Measurements from ENCODE around the gene HCK.
A peak's percentile ranks its signal among the peaks of the same experiment; 100 is the strongest.
"Not testable (repeated sequence)": the region's sequence is repeated elsewhere in the genome, so short reads cannot be mapped to it uniquely, and the experiment has no call there.

HCK gene

DNA sequence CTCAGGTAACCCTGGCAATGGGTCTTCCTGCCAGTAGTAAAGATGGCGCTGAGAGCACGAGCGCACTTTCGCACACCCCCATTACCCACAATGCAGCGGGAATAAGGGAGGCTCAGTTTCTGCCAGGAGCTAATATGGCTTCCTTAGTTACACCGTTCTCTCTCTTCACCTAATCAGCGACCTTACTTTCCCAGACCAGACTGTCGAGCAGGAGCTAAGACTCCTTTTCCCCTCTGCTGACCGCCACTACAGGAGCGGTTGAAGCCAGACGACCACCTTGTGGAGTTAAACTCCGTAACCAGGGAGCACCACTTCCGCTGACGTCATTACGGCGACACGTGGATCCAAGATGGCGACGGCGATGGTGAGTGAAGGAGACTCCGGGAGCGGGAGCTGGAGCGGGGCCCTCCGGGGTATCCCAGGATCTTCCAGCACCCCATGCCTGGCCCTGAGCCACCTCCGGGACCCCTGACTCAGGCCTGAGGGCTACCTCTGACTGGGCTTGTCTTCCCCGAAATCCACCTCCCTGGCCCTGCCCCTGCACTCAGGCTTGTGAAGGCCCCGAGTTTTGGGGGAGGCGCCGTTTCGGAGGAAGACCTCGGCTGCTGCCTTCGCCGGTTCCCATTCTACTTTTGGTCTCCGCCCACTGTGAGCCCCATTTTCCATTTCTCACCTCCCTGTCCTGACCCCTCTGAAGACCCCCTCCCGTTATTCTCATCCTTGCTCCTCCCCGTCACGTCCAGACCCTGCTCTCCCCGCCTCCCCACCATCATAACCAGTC, 57.5 kb downstream of the HCK start, which contains the start of gene TM9SF4:
Gene TM9SF4 (plus strand): TSS at position 323 of the 781 bp plus-strand sequence. CDS start 27 bp downstream, at position 350.
- DNase-seq, result peak; percentile 82

DNA sequence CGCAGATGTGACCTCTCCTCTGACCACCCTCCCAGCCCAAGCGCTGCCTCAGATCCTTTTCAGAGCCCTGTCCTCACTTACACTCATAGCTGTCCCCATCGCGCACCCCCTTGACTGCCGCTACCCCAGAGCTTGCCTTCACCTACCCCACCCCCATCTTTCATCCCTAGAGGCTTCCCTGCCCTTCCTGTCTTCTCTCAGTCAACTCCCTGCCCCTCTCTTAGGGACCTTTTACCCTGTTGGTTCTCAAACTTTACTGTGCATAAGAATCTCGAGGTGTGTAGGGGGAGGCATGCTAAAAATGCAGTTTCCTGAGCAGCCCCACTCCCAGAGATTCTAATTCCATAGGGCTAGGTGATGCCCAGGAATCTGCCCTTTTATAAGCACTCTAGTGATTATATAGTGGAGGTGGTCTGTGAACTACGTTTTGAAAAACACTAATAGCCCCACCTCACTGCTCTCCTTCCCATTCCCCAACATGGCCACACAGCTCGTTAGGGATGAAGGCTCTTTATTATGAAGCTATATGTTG, 58.2 kb downstream of the HCK start:
- no peak for DNase-seq

DNA sequence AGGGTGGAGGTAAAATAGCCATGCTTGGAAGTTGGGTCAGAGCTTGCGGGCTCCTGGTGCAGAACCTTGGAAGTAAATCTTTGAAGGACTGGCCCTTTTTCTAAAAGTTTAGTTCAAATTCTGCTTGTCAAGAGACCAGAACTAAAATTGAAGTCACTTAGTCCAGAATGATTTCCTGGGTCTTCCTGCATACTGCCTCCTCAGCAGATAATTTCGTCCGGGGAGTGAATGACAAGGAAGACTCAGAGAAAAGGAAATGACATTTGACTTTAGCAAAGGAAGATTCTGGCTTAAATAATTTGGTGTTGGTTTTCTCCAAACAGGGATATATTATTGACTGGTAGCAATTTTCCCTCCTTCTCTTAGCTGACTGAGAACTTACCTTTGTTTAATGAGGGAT, 58.7 kb downstream of the HCK start:
- no peak for DNase-seq

DNA sequence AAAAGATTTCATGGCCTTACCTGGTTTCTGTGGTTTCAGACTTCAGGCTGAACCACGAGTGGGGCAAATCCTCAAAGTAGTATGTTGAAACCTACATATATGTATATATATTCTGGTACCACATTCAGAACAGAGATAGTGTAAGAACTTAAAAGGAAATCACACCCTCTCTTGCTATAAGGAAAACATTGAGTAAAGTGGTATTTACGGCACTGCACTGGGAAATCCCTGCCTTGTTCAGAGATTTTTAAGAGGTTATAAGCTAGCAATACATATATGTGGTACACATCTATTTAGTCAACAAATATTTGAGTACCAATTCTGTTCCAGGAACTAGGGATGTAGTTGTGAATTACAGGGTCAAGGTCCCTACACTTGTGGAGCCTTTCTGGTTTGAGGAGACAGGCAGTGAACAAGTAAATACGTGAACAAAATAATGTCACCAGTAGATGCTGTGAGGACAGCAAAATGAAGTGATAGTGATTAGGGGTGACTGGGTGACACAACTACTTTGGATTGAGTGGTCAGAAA, 59.2 kb downstream of the HCK start:
- DNase-seq, result no peak

DNA sequence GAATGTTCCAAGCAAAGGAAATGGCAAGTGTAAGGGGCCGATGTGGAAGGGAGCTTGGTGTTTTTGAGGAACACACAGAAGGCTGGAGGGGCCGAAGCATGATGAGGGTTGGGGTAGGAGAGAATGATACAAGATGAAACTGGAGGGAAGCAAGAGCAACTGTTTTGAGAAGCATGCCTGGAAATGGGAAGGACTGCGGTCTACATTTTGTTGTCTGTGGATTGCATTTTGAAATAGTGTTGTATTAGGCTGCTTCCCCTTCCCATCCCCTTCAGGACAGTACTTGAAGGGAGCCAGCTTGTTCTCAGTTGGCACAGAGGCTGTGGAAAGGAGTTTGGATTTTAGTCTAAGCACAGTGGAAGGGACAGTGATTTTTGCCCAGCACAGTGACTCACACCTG, 59.7 kb downstream of the HCK start:
- no peak for DNase-seq

DNA sequence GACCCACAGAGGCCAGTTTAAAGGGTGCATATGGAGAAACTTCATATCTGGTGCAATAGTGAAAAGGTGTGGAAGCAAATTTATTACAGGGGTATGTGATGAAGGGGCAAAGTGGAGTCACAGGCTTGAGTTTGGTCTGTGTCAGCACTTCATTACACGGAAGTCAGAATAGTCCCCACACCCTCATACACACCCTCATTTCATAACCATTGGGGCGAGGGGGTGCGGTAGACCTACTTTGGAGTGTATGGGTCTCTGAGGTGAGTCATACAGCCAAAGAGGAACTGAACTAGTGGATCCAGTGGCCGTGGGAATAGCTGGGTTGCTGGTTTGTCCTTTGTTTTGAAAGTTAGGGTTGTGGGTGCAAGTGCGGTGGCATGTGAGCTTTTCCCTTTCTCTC, 60.8 kb downstream of the HCK start:
- no peak for DNase-seq

DNA sequence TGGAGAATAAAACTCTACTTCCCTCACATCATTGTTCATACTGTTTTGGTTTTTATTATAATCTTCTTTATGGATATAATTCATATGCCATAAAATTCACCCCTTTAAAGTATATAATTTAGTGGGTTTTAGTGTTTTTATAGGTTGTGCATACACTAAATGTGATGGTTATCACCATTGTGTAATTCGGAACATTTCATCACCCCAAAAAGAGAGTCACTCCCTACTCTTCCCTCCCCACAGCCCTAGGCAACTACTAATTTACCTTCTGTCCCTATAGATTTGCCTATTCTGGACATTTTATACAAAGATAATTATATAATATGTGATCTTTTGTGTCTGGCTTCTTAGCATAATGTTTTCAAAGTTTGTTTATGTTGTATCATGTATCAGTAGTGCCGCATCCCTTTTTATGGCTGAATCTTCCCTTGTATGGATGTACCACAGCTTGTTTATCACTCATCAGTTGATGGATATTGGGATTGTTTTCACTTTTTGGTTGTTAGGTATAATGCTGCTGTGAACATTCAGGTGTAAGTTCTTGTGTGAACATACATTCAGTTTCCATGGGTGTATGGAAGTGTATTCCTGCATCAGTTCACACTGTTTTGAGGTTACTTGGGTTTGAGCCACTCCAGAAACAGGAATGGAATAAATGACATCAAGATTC, 61.7 kb downstream of the HCK start:
- DNase-seq, result no peak

DNA sequence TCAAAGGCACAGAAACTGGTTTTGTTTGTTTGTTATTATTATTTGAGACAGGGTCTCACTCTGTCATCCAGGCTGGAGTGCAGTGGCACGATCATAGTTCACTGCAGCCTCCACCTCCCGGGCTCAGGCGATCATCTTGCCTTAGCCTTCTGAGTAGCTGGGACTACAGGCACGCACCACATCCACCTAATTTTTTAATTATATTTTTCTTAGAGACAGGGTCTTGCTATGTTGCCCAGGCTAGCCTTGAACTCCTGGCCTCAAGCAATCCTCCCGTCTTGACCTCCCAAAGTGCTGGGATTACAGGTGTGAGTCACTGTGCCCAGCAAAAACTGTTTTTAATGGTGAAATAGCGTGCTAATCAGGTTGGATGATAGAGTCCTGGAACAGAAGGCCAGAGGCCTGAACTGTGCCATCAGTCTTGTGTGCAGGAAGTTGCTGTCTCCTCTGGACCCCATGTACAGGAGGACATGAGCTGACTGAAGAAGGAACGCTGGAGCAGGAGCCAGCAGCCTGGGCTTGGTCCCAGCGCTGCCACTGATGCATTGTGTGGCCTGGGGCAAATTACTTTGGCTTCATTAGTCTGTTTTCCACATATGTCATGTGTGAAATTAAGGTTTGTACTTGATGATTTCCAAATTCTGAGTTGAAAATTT, 62.4 kb downstream of the HCK start:
- DNase-seq, result no peak

DNA sequence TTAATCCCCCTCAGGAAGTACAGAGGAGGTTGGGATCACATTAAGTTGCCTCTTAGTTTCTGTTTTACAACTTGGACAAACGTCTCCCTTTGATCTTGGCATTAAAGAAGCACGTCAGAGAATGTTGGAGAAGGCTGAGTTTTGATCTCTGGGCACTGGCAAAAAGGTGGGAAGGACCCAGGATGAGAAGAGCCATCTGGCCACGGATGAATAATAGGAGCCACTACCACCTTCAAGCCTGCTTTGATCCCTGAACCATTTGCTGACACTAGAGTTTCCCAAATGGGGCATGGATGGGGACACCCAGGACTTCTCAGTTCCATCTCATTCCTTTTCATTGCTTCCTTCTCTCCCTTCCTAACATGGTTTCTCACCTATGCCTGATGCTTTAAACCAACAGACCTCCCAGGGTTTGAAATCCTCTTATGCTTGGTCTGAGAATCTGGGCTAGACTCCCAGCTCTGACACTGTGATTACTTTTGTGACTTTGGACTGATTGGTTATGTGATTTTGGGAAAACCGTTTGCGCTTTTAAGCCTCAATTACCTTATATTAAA, 63.2 kb downstream of the HCK start:
- no peak for DNase-seq

DNA sequence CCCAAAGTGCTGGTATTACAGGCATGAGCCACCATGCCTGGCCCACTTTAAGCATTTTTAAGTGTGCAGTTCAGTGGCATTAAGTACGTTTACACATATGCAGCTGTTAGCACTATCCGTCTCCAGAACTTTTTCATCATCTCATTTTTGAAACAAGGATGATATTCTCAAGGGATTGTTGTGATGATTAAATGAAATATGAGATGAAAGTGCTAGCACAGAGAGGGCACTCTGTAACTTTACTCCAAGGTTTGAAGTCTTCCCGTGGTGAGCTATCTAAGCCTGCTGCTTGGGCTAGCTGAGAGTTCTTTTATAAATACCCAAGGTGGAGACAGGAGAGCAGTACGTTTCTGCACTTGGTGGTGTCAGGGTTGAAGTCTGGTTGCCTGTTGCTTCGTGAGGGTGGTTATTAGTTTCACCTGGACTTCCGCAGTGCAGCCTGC, 64.1 kb downstream of the HCK start:
- no peak for DNase-seq

DNA sequence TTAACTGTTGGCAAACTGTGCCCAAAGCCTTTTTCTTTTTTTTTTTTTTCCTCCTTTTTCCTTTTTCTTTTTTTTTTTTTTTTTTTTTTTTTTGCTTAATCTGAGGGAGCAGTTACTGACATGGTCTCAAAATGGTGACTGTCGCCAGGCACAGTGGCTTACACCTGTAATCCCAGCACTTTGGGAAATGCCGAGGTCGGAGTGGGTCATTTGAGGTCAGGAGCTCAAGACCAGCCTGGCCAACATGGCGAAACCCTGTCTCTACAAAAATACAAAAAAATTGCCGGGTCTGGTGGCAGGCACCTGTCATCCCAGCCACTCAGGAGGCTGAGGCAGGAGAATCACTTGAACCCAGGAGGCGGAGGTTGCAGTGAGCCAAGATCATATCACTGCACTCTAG, 64.8 kb downstream of the HCK start:
- DNase-seq, result not testable (repeated sequence)

DNA sequence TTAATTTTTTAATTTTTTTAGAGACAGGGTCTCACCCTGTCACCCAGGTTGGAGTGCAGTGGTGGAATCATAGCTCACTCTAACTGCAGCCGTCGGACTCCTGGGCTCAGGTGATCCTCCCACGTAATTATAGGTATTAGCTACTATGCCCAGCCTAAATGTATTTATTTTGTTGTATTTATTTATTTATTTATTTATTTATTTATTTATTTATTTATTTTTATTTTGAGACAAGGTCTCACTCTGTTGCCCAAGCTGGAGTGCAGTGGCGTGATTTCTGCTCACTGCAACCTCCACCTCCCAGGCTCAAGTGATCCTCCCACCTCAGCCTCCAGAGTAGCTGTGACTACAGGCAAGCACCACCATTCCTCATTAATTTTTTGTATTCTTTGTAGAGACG, 66.4 kb downstream of the HCK start:
- DNase-seq, result not testable (repeated sequence)

DNA sequence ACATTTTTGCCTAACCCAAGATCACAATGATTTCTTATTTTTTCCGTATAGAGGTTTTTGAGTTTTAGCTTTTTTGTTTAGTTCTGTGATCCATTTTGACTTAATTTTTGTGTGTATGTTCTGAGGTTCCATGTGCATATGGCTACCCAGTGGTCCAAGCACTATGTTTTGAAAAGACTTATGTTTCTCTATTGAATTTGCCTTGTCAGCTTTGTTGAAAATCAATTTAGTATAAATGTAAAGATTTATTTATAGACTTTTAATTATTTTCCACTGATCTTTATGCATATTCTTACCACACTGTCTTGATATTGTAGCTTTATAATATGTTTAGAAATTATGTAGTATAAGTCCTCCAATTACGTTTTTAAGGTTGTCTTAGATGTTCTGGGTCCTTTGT, 67.7 kb downstream of the HCK start:
- DNase-seq, result no peak

DNA sequence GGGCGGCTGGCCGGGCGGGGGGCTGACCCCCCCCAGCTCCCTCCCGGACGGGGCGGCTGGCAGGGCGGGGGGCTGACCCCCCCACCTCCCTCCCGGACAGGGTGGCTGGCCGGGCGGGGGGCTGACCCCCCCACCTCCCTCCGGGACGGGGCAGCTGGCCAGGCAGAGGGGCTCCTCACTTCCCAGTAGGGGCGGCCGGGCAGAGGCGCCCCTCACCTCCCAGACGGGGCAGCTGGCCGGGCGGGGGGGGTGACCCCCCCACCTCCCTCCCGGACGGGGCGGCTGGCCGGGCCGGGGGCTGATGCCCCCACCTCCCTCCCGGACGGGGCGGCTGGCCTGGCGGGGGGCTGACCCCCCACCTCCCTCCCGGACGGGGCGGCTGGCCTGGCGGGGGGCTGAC, 69.9 kb downstream of the HCK start:
- not testable (repeated sequence) for DNase-seq

DNA sequence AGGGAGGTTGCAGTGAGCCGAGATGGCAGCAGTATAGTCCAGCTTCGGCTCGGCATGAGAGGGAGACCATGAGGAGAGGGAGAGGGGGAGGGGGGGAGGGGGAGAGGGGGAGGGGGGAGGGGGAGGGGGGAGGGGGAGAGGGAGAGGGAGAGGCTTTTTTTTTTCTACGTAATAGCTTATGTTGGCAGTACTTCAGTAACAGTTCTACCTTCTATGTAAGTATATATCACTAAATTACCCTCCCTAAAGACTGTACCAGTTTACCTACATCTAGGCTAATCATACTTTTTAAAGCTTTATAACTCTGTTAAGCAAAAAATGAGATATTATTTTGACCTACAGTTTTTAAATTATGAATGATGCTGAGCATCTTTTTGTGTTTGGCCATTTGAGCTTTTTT, 71.0 kb downstream of the HCK start:
- DNase-seq, result no peak

DNA sequence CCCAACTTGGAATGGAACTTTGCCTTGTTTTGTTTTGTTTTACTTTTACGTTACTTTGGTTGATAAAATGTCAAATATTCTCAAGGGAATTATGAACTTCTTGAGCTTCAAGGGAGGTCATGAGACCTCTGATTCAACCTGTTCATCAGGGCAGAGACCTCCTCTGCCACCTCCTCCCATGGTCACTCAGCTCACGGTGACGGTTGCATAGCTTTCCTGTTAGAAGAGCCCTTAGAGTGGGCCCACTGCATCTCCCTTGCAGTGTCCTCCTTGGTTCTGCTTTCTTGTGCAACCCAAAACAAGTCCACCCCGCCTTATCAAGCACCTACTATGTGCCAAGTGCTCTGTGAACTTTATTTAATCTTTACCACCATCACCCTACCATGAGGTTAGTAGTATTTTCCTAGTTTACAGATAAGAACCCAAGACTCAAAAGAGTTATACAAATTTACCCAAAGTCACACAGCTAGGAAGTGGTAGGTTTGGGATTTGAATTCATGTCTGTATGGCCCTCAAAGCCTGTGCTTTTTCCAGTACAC, 72.9 kb downstream of the HCK start:
- DNase-seq, result no peak

DNA sequence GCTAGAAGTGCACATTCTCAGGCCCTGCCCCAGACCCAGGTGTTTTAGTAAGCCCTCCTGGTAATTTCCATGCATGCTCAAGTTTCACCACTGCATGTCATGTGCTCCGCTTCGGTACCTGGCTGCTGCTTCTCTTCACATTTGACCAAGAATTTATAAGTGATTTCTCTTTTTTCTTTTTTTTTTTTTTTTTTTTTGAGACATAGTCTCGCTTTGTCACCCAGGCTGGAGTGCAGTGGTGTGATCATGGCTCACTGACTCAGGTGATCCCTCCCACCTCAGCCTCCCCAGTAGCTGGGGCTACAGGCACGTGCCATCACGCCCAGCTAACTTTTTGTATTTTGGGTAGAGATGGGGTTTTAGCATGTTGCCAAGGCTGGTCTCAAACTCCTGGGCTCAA, 73.5 kb downstream of the HCK start:
- no peak for DNase-seq

DNA sequence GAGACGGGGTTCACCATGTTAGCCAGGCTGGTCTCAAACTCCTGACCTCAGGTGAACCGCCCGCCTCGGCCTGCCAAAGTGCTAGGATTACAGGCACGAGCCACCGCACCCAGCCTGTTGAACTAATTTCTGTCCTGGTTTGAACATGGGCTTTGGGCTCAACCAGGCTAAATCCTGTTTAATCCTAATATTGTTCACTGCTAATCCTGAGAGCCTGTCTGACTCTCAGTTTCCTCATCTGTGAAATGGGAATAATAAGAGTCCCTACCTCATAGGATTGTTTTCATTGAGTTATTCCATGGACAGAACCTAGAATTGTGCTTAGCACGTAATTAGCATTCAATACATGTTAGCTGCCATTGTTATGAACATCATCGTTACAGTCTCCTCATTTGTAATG, 74.9 kb downstream of the HCK start:
- DNase-seq, result no peak

DNA sequence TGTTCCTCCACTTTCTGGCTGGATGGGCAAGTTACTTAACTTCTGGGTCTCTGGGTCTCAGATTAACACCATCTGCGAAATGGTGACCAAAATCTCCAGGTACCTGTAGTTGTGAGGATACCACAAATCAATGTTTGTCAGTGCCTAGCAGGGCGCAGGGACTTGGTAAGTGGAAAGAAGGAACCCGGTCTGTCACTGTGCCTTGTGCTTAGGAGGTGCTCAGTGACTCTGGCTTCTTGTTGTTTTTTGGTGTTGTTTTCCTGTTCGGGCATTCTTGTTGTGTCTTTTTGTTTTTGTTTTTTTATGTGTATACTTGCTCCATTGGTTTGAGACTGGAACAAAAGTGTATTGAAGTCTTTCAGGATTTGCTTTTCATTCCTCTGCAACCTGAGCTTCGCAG, 75.3 kb downstream of the HCK start:
- no peak for DNase-seq

DNA sequence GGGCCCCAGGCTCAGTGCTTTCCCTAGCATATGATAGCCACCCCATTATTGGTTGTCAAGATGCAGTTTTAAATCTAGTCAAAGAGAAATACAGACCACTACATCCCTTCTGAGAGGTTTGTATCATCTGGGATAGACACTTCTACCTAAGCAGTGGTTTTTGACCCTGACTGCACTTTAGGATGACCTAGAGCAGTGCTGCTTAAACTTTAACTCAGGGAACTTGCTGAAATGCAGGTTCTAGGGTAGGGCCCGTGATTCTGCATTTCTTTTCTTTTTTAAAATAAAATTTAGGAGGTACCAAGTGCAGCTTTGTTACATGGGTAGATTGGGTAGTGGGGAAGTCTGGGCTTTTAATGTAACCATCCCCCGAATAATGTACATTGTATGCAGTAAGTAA, 76.1 kb downstream of the HCK start:
- no peak for DNase-seq

DNA sequence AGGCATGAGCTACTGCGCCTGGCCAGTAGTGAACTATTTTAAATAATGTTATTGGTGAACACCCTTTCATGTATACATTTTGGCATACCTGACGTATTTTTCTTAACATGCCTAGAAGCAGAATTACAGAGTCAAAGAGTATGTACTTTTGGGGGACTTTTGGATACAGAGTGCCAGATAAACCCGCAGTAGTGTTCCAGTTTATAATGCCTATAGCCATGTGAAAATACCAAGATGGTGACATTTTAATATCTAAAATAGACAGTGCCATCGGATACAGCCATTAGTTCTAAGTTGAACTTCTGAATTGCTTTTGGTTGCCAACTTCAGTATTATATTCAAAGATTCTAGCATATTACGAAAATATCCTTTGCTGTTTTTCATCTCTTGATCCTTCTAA, 77.8 kb downstream of the HCK start:
- DNase-seq, result no peak

DNA sequence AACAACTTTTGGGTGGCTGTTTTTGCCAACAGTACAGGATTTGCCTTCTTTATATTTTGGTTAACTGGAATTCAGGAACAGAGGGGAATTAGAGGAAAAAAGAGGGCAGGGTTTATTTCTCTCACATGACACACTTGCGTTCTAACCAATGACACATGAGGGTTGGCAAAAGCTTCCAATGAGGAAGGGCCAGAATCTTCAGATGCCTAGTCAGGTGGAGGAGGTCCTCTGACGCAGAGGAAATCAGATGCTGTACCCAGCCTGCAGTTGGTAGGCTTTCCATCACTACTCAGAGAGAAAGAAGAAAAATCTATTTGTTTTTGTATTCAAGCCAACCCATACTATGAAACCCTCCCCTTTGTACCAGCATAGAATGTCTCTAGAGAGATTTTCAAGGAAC, 78.3 kb downstream of the HCK start:
- DNase-seq, result no peak

DNA sequence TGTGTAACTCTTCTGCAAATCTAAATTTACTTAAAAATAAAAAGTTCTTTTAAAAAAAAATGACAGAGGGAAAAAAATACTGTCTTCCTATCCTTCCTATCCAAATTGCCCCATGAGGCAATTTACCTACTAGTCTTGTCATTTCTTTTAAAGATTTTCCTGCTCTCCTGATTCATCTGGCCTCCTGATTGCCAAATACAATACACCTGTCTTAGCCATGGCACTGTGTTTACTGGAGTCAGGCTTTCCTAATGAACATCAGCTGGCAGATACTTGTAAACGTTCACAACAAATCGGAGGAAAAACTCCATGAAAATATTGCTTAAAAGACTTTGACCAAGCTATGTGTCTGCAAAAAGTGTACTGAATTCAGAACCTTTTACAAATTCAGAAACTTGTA, 78.9 kb downstream of the HCK start:
- DNase-seq, result no peak

Data from NCI-H1436 treated with DMSO at 0.1 percent for 48 hours (cell line).